GM12878 (cell line): ENCODE results near the gene LRRC15. TPM values are rescaled to one million over a fixed set of nuclear protein-coding genes. Genes with fewer than 3 reads are reported as not detected.

Experiments used
- ATAC-seq: fragments of 200-7000 bp; cut with Tn5 transposase; 3 replicates; pipeline ENCODE4 v1.9.1; 2020; ENCODE audit warnings: mild to moderate bottlenecking, moderate library complexity
- BruUV-seq: library from RNA; stranded (reverse); fragments of 400-500 nt; replicated peaks from 2 replicates; lab custom pipeline; 2021; lab: Mats Ljungman, UMichigan
- CTCF ChIA-PET: fragments of 300-600 bp; sonication (Branson Sonifier 250); formaldehyde crosslinking; extraction: SDS; loops from one replicate; lab custom pipeline; 2021; ENCODE audit warnings: inconsistent platforms; lab: Yijun Ruan, JAX
- POLR2A ChIA-PET: fragments of 350-600 bp; formaldehyde crosslinking; extraction: SDS; loops from one replicate; lab custom pipeline; 2021; ENCODE audit warnings: inconsistent platforms; lab: Charles Lee
- RAD21 ChIA-PET: fragments of 300-600 bp; sonication (Branson Sonifier 250); formaldehyde crosslinking; loops from one replicate; lab custom pipeline; 2023; ENCODE audit warnings: antibody characterized with exemption; ENCODE audit not compliant: unreplicated experiment; lab: Charles Lee
- SMC1A ChIA-PET: fragments of 300-600 bp; sonication (Branson Sonifier 250); formaldehyde crosslinking; loops from one replicate; lab custom pipeline; 2023; ENCODE audit not compliant: unreplicated experiment, uncharacterized antibody; lab: Charles Lee
- DNase-seq: peaks from one replicate; pipeline ENCODE4 v3.0.0-alpha.2; 2011; ENCODE audit warnings: low read depth, low spot score
- FAIRE-seq: peaks from 3 replicates; lab custom pipeline; 2011; peaks lifted over from hg19 to GRCh38; lab: Jason Lieb, UNC
- H2AFZ ChIP-seq: 2 replicates; pipeline ENCODE4 v1.6.0; 2011; ENCODE audit warnings: low read depth, low read length, control low read depth; ENCODE audit not compliant: control insufficient read depth
- H3K27ac ChIP-seq: 2 replicates; pipeline ENCODE4 v1.5.1; 2011; ENCODE audit warnings: control low read depth; ENCODE audit not compliant: control insufficient read depth, insufficient read depth
- H3K27me3 ChIP-seq, 2 experiments: replicated peaks in 1 of 2; 2 replicates each; pipeline versions ENCODE4 v1.6.0 to v1.6.1; 2011; ENCODE audit warnings: low read length in 1 of 2; ENCODE audit not compliant: control insufficient read depth in 2 of 2, insufficient read depth in 2 of 2
- H3K36me3 ChIP-seq, 2 experiments: 2 replicates each; pipeline ENCODE4 v1.5.1; 2011; ENCODE audit warnings: low read length in 1 of 2; ENCODE audit not compliant: control insufficient read depth in 2 of 2, insufficient read depth in 2 of 2
- H3K4me1 ChIP-seq: 2 replicates; pipeline ENCODE4 v1.6.1; 2011; ENCODE audit warnings: mild to moderate bottlenecking, low read length, moderate library complexity, mixed read lengths; ENCODE audit not compliant: control insufficient read depth, insufficient read depth
- H3K4me2 ChIP-seq: 2 replicates; pipeline ENCODE4 v1.6.0; 2011; ENCODE audit warnings: control low read depth; ENCODE audit not compliant: control insufficient read depth, insufficient read depth
- H3K4me3 ChIP-seq: fragments of 200-600 bp; sonication (generic); 2 replicates; pipeline ENCODE4 v1.5.1; 2016
- H3K79me2 ChIP-seq: 2 replicates; pipeline ENCODE4 v1.6.0; 2011; ENCODE audit warnings: low read length; ENCODE audit not compliant: control insufficient read depth, insufficient read depth
- H3K9ac ChIP-seq: 2 replicates; pipeline ENCODE4 v1.8.0; 2011; ENCODE audit warnings: low read length, control low read depth, mixed read lengths; ENCODE audit not compliant: control insufficient read depth, insufficient read depth
- H3K9me3 ChIP-seq: replicated peaks from 3 replicates; pipeline ENCODE4 v1.5.1; 2011; ENCODE audit warnings: mild to moderate bottlenecking, low read length; ENCODE audit not compliant: control insufficient read depth, insufficient read depth
- H4K20me1 ChIP-seq: 2 replicates; pipeline ENCODE4 v1.6.0; 2011; ENCODE audit not compliant: control insufficient read depth, insufficient read depth
- BHLHE40 ChIP-seq, 2 experiments: fragments of 450-650 bp in 1 of 2; IDR thresholded peaks; 2 replicates each; pipeline ENCODE4 v1.6.1; 2011 to 2017; ENCODE audit warnings: low read depth in 2 of 2, borderline replicate concordance in 1 of 2, improper control_type of control experiment in 1 of 2, low read length in 1 of 2, mild to moderate bottlenecking in 1 of 2
- EED ChIP-seq: sonication (generic); IDR thresholded peaks from 2 replicates; pipeline ENCODE4 v1.6.1; 2016; ENCODE audit warnings: antibody characterized with exemption, low read depth
- GATAD2B ChIP-seq: fragments of 450-650 bp; conservative IDR thresholded peaks from 2 replicates; pipeline ENCODE4 v1.6.1; 2017; ENCODE audit warnings: low read depth, mild to moderate bottlenecking, moderate library complexity
- IRF5 ChIP-seq: fragments of 450-650 bp; IDR thresholded peaks from 2 replicates; pipeline ENCODE4 v1.6.1; 2017; ENCODE audit warnings: borderline replicate concordance
- SUPT20H ChIP-seq: IDR thresholded peaks from 2 replicates; pipeline ENCODE4 v1.6.1; 2011; ENCODE audit warnings: low read depth, mild to moderate bottlenecking, low read length, moderate library complexity, borderline replicate concordance; ENCODE audit not compliant: control insufficient read depth
- TBL1XR1 ChIP-seq: IDR thresholded peaks from 2 replicates; pipeline ENCODE4 v1.6.1; 2012; ENCODE audit warnings: low read depth, low read length, improper control_type of control experiment
- USF2 ChIP-seq: IDR thresholded peaks from 2 replicates; pipeline ENCODE4 v1.6.1; 2011; ENCODE audit warnings: low read depth, low read length, improper control_type of control experiment, borderline replicate concordance
- ZNF24 ChIP-seq: fragments of 450-650 bp; IDR thresholded peaks from 2 replicates; pipeline ENCODE4 v1.6.1; 2017; ENCODE audit warnings: antibody characterized with exemption, mild to moderate bottlenecking
- WGBS: methylation state at CpG from one replicate; pipeline ENCODE4 v1.1.6; 2016; ENCODE audit warnings: low lambda C conversion rate; ENCODE audit not compliant: insufficient replicate concordance, insufficient coverage; ENCODE audit errors: missing lambda C conversion rate; 5-methylcytosine and 5-hydroxymethylcytosine counted together
- in situ Hi-C: fragments of 300-500 bp; cut with MboI; formaldehyde crosslinking; loops from 9 replicates; pipeline ENCODE4 v1.14.3; 2018; ENCODE audit warnings: mixed read lengths
- intact Hi-C: fragments of 100-400 bp; cut with micrococcal nuclease; formaldehyde crosslinking; loops from one replicate; pipeline ENCODE4 v1.14.2; 2022; ENCODE audit not compliant: unreplicated experiment
- polyA plus RNA-seq, 11 experiments: library from polyadenylated mRNA; depleted of rRNA in 4 of 11; unstranded in 6 of 11; stranded (reverse) in 5 of 11; fragments of >200 nt; fragmentation: Nextera tagmentation in 4 of 11; fragmentation: Illumina TruSeq in 1 of 11; extraction: Ambion mirVana in 4 of 11; extraction: Trizol in 1 of 11; gene quantifications; 1 replicate in 1 of 11; 2 replicates in 10 of 11; pipeline versions ENCODE4 v1.2.1 to v1.2.3, GENCODE V29; 2011 to 2016; ENCODE audit warnings: inconsistent platforms in 2 of 11, missing spikeins in 2 of 11, low read depth in 1 of 11
- total RNA-seq, 4 experiments: library from RNA; depleted of rRNA in 3 of 4; stranded (reverse); fragments of >200 nt in 3 of 4; fragmentation: Illumina TruSeq in 1 of 4; extraction: Trizol in 1 of 4; gene quantifications; 2 replicates each; pipeline versions ENCODE4 v1.2.1 to v1.2.3, GENCODE V29; 2013 to 2021

LRRC15 gene
- total and polyA plus RNA-seq, 10 of the 15 experiments (the other 5 are each of a cell fraction or from before 2014, with no cell fraction given), result not detected

GRCh38 chr3:194379651-194380050 is 10.1 kb upstream of the LRRC15 start (continued):
- TF ChIP-seq SUPT20H (no peak), TBL1XR1 (no peak), EED (no peak), IRF5 (no peak), ZNF24 (no peak), BHLHE40 (IDR thresholded peaks at IDR 0.05; ENCODE audit: borderline replicate concordance in 1 of 2, low read depth in 2 of 2, low read length in 1 of 2) (no peak)

- Histone ChIP-seq H4K20me1 (no peaks in the 10 kb centered on the region), H2AFZ (no peak overlapping the region), H3K36me3 (no peaks in the 10 kb centered on the region), H3K9me3 (no peaks in the 10 kb centered on the region), H3K4me2 (no peak overlapping the region), H3K9ac (no peak overlapping the region), H3K4me3 (no peak overlapping the region), H3K4me1 (no peaks in the 10 kb centered on the region), H3K27me3 (no peaks in the 10 kb centered on the region; a peak in 2 of 4 replicates), H3K79me2 (no peaks in the 10 kb centered on the region), H3K27ac (no peak overlapping the region)
- SMC1A ChIA-PET, result interaction anchor here (0.5 kb wide), 1 partner anchor 72 kb away, joined by 3 read pairs; no protein-coding TSS in a partner anchor
- CTCF ChIA-PET, result no interaction called here
- BruUV-seq, result no TSS peak
- POLR2A ChIA-PET, result no interaction called here
- RAD21 ChIA-PET, result no interaction called here
- intact Hi-C loops (no loop called here), in situ Hi-C loops (no loop called here)
- ATAC-seq (no peak), FAIRE-seq (no peak), DNase-seq (no peak)
- WGBS, result 45% methylated on average over 6 of the region's 6 CpGs
- TF ChIP-seq USF2 (no peak), GATAD2B (no peak)
Measured at GRCh38 chr3:194379231-194379630, 9.7 kb upstream of the LRRC15 start.
